CD14-positive monocyte (primary cell): ENCODE measurements around the gene DNA2. TPM values are rescaled to one million over a fixed set of nuclear protein-coding genes. Genes with fewer than 3 reads are reported as not detected.

Source experiments
- DNase-seq, 3 donors: peaks; one replicate each; pipeline ENCODE4 v3.0.0-alpha.2; 2011 to 2022
- H2AFZ ChIP-seq: 2 replicates; pipeline ENCODE4 v1.6.0; 2012; ENCODE audit warnings: mild to moderate bottlenecking, low read depth, low read length, inconsistent platforms; ENCODE audit not compliant: insufficient read depth, poor library complexity, severe bottlenecking
- H3K27ac ChIP-seq, 2 donors: 1 replicate in 1 of 2; 2 replicates in 1 of 2; pipeline ENCODE4 v1.5.1; 2012 to 2013; ENCODE audit warnings: low read length in 2 of 2, control low read depth in 1 of 2, inconsistent platforms in 1 of 2, low read depth in 1 of 2, mild to moderate bottlenecking in 1 of 2
- H3K27me3 ChIP-seq, 2 donors: one replicate each; pipeline versions ENCODE4 v1.6.0 to v1.6.1; 2011 to 2013; ENCODE audit warnings: low read length in 2 of 2; ENCODE audit not compliant: control insufficient read depth in 2 of 2, insufficient read depth in 2 of 2
- H3K36me3 ChIP-seq, 2 donors: replicated peaks in 1 of 2; 1 replicate in 1 of 2; 2 replicates in 1 of 2; pipeline versions ENCODE4 v1.5.1 to v1.6.1; 2012 to 2013; ENCODE audit warnings: low read length in 2 of 2, control low read depth in 1 of 2, inconsistent platforms in 1 of 2, mild to moderate bottlenecking in 1 of 2; ENCODE audit not compliant: insufficient read depth in 2 of 2, control insufficient read depth in 1 of 2
- H3K4me1 ChIP-seq, 2 donors: 1 replicate in 1 of 2; 2 replicates in 1 of 2; pipeline versions ENCODE4 v1.5.1 to v1.6.1; 2012 to 2013; ENCODE audit warnings: low read length in 2 of 2, control low read depth in 1 of 2, inconsistent platforms in 1 of 2, mild to moderate bottlenecking in 1 of 2, moderate library complexity in 1 of 2; ENCODE audit not compliant: insufficient read depth in 2 of 2, control insufficient read depth in 1 of 2
- H3K4me2 ChIP-seq: replicated peaks from 2 replicates; pipeline ENCODE3; 2012; ENCODE audit warnings: low read length, moderate library complexity, mild to moderate bottlenecking; ENCODE audit not compliant: poor library complexity, severe bottlenecking; ENCODE audit errors: extremely low read depth
- H3K4me3 ChIP-seq, 3 experiments: fragments of 200-600 bp in 1 of 3; sonication (generic) in 1 of 3; replicated peaks in 1 of 3; 1 replicate in 2 of 3; 2 replicates in 1 of 3; pipeline ENCODE4 v1.5.1; 2011 to 2013; ENCODE audit warnings: low read length in 3 of 3, mild to moderate bottlenecking in 3 of 3, control low read depth in 2 of 3, low read depth in 2 of 3, inconsistent platforms in 1 of 3, moderate library complexity in 1 of 3
- H3K79me2 ChIP-seq: 2 replicates; pipeline ENCODE4 v1.6.0; 2012; ENCODE audit warnings: mild to moderate bottlenecking, control low read depth, inconsistent platforms, low read length, moderate library complexity; ENCODE audit not compliant: insufficient read depth
- H3K9ac ChIP-seq: 2 replicates; pipeline ENCODE4 v1.6.0; 2017; ENCODE audit warnings: low read length, mild to moderate bottlenecking; ENCODE audit not compliant: insufficient read depth, poor library complexity, severe bottlenecking
- H3K9me3 ChIP-seq, 2 donors: replicated peaks in 1 of 2; 1 replicate in 1 of 2; 2 replicates in 1 of 2; pipeline versions ENCODE4 v1.5.1 to v1.6.1; 2012 to 2013; ENCODE audit warnings: low read length in 2 of 2, control low read depth in 1 of 2; ENCODE audit not compliant: control insufficient read depth in 1 of 2, insufficient read depth in 1 of 2
- H4K20me1 ChIP-seq: 2 replicates; pipeline ENCODE4 v1.6.0; 2012; ENCODE audit warnings: mild to moderate bottlenecking, low read length, control low read depth, moderate library complexity; ENCODE audit not compliant: insufficient read depth
- H3K27ac Mint-ChIP-seq, 7 donors: one replicate each; pipeline ENCODE4 v1.8.0; 2020; ENCODE audit warnings: mild to moderate bottlenecking in 7 of 7, mixed read lengths in 7 of 7, moderate library complexity in 6 of 7, inconsistent platforms in 2 of 7
- H3K27me3 Mint-ChIP-seq, 3 donors: one replicate each; pipeline ENCODE4 v1.8.0; 2021 to 2022; ENCODE audit warnings: low read depth in 3 of 3, mild to moderate bottlenecking in 3 of 3, mixed read lengths in 3 of 3, moderate library complexity in 3 of 3, inconsistent platforms in 1 of 3
- H3K36me3 Mint-ChIP-seq, 2 donors: one replicate each; pipeline ENCODE4 v1.8.0; 2020; ENCODE audit warnings: mixed read lengths in 2 of 2, inconsistent platforms in 1 of 2, mild to moderate bottlenecking in 1 of 2
- H3K4me1 Mint-ChIP-seq: one replicate; pipeline ENCODE4 v1.8.0; 2020; ENCODE audit warnings: mild to moderate bottlenecking, mixed read lengths
- H3K4me3 Mint-ChIP-seq, 2 donors: one replicate each; pipeline ENCODE4 v1.8.0; 2020; ENCODE audit warnings: mild to moderate bottlenecking in 2 of 2, mixed read lengths in 2 of 2, moderate library complexity in 1 of 2
- H3K9me3 Mint-ChIP-seq, 7 donors: one replicate each; pipeline ENCODE4 v1.8.0; 2020 to 2022; ENCODE audit warnings: mixed read lengths in 7 of 7, mild to moderate bottlenecking in 6 of 7, moderate library complexity in 6 of 7, inconsistent platforms in 2 of 7
- WGBS: methylation state at CpG from one replicate; pipeline ENCODE4 v1.1.5; 2013; ENCODE audit warnings: missing lambda C conversion rate; ENCODE audit not compliant: insufficient coverage; 5-methylcytosine and 5-hydroxymethylcytosine counted together
- intact Hi-C, 2 donors: fragments of 100-400 bp; cut with micrococcal nuclease; formaldehyde crosslinking; loops; one replicate each; pipeline versions ENCODE4 v1.15.0 to v1.15.1; 2023
- polyA plus RNA-seq, 3 donors: library from polyadenylated mRNA; depleted of rRNA in 1 of 3; unstranded in 2 of 3; stranded (reverse) in 1 of 3; fragments of 300-500 nt in 2 of 3; fragments of >200 nt in 1 of 3; fragmentation: Illumina TruSeq in 2 of 3; gene quantifications; 1 replicate in 2 of 3; 2 replicates in 1 of 3; pipeline ENCODE4 v1.2.3, GENCODE V29; 2012 to 2021
- TF ChIP-seq, protein P1 (sequence below): fragments of 200-600 bp; IDR thresholded peaks from one replicate; pipeline ENCODE4 v1.8.0; 2022; ENCODE audit warnings: antibody characterized with exemption, mild to moderate bottlenecking

DNA2 gene
- polyA plus RNA-seq, 3 donors = 0.08 to 0.99 (median 0.18) TPM

DNA sequence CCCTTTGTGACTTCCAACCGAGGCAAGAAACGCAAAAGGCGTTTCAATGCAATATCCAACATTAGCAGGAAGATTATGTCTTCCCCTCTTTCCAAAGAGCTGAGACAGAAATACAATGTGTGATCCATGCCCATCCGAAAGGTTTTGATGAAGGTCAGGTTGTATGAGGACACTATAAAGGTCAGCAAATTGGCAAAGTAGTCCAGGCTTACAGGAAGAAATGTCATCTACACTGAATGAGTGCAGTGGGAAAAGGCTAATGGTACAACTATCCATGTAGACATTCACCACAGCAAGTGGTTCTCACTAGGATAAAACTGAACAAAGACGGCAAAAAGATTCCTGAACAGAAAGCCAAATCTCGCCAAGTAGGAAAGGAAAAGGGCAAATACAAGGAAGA, 27.8 kb upstream of the DNA2 start:
- peaks cover 36 to 70% of the 10 kb centered on the region in 2 donors for H3K36me3 ChIP-seq
- Mint-ChIP-seq H3K27ac (no peak overlapping the region), H3K4me1 (peaks cover 1% of the 10 kb centered on the region), H3K4me3 (no peak overlapping the region), H3K36me3 (peaks cover 50 to 65% of the 10 kb centered on the region in 2 donors), H3K9me3 (no peaks in the 10 kb centered on the region), H3K27me3 (no peaks in the 10 kb centered on the region)
- no peak overlapping the region for H3K27ac ChIP-seq
- H3K4me1 ChIP-seq = no peaks in the 10 kb centered on the region
- DNase-seq = no peak
- WGBS = 100% methylated on average over 1 of the region's 6 CpGs
- intact Hi-C loops = no loop called here
- TF ChIP-seq, protein P1, sequence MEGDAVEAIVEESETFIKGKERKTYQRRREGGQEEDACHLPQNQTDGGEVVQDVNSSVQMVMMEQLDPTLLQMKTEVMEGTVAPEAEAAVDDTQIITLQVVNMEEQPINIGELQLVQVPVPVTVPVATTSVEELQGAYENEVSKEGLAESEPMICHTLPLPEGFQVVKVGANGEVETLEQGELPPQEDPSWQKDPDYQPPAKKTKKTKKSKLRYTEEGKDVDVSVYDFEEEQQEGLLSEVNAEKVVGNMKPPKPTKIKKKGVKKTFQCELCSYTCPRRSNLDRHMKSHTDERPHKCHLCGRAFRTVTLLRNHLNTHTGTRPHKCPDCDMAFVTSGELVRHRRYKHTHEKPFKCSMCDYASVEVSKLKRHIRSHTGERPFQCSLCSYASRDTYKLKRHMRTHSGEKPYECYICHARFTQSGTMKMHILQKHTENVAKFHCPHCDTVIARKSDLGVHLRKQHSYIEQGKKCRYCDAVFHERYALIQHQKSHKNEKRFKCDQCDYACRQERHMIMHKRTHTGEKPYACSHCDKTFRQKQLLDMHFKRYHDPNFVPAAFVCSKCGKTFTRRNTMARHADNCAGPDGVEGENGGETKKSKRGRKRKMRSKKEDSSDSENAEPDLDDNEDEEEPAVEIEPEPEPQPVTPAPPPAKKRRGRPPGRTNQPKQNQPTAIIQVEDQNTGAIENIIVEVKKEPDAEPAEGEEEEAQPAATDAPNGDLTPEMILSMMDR = no peak
- no peak overlapping the region for H3K4me2 ChIP-seq
- H3K79me2 ChIP-seq = no peaks in the 10 kb centered on the region
- H3K4me3 ChIP-seq = no peak overlapping the region
- no peaks in the 10 kb centered on the region for H3K9me3 ChIP-seq
- no peaks in the 10 kb centered on the region for H4K20me1 ChIP-seq
- H2AFZ ChIP-seq = no peak overlapping the region
- no peaks in the 10 kb centered on the region for H3K27me3 ChIP-seq
- no peak overlapping the region for H3K9ac ChIP-seq

- Mint-ChIP-seq H3K4me3 (no peak overlapping the region), H3K4me1 (peaks cover 18% of the 10 kb centered on the region), H3K9me3 (no peaks in the 10 kb centered on the region), H3K27me3 (no peaks in the 10 kb centered on the region), H3K27ac (no peak overlapping the region), H3K36me3 (peaks cover 29 to 42% of the 10 kb centered on the region in 2 donors)
- Histone ChIP-seq H3K36me3 (peaks cover 21 to 58% of the 10 kb centered on the region in 2 donors), H3K4me2 (no peak overlapping the region), H3K9ac (no peak overlapping the region), H3K9me3 (no peaks in the 10 kb centered on the region), H3K4me3 (no peak overlapping the region), H4K20me1 (no peaks in the 10 kb centered on the region), H2AFZ (no peak overlapping the region), H3K27me3 (no peaks in the 10 kb centered on the region), H3K79me2 (no peaks in the 10 kb centered on the region), H3K4me1 (peaks cover 13 to 16% of the 10 kb centered on the region in 2 donors), H3K27ac (no peak overlapping the region)
- WGBS = 67% methylated on average over 1 of the region's 2 CpGs
- TF ChIP-seq, protein P1 = no peak
- intact Hi-C loops = no loop called here
- DNase-seq = no peak
Observed at GRCh38 chr10:68496072-68496471, 24.3 kb upstream of the DNA2 start.
